ENCODE results near the gene POLR2C.

GRCh38 chr16:57413301-57413730 lies 49.2 kb upstream of the POLR2C start:
- TF ChIP-seq POLR2A (IDR thresholded peaks at IDR 0.05) (no peak), CTCF (IDR thresholded peaks at IDR 0.05) (no peak)

Data from gastroesophageal sphincter (tissue), 3 donors.